Measurements from ENCODE around the gene IL1RAPL2. TPM values are rescaled to one million over a fixed set of nuclear protein-coding genes. Genes with fewer than 3 reads are reported as not detected.

The IL1RAPL2 gene
- total RNA-seq, 1 experiment from 2014 or later = not detected

DNA sequence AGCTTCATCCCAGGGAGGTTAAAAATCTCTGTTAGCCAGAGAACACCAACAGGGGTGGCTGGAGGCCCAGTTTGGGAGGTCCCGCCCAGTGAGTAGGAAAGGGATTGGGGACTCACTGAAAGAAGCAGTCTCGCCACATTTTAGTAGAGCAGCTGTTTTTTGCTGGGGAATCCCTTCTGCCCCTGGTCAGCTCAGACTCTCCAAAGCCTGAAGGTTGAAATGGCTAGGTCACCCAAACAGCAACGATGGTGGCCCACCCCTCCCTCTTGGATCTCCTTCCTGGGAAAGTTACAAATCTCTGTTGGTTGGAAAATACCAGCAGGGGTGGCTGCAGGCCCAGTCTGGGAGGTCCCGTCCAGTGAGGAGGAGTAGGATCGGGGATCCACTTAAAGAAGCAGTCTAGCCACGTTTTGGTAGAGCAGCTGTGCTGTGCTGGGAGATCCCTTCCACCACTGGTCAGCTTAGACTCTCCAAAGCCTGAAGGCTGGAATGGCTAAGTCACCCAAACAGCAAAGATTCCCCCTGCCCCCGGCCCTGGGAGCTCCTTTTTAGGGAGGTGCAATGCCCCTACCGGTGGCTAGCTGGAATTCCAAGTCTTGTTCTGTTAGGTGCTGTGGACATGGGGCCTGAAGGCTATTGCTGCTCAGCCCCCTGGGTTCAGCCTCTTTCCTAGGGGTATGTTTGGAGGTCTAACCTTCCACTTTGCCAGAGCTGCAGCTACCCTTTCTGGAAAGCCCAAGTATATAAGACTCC lies 694.5 kb downstream of the IL1RAPL2 start:
- POLR2A ChIA-PET = no interaction called here
- H3K27me3 ChIP-seq (ENCODE audit: control insufficient read depth, insufficient read depth, low read length) = no peaks in the 10 kb centered on the region
- TF ChIP-seq SIN3A (IDR thresholded peaks at IDR 0.05; ENCODE audit: borderline replicate concordance, insufficient read depth, low read depth, low read length) = no peak
- no peak for TF ChIP-seq REST (IDR thresholded peaks at IDR 0.05; ENCODE audit: insufficient read depth in 1 of 2, low read depth in 2 of 2, low read length in 1 of 2)
- no peak for TF ChIP-seq POLR2AphosphoS5 (IDR thresholded peaks at IDR 0.05; ENCODE audit: low read depth, low read length)
- TF ChIP-seq TCF7L2 (IDR thresholded peaks at IDR 0.05; ENCODE audit: low read depth, low read length) = no peak
- TF ChIP-seq CTCF (IDR thresholded peaks at IDR 0.05) = no peak
- intact Hi-C loops (cut with micrococcal nuclease; ENCODE audit: unreplicated experiment) (no loop called here), in situ Hi-C loops (cut with HindIII; ENCODE audit: low pct_unique_long_range_greater_than_20kb, low sequenced_read_pairs) (no loop called here)
- DNase-seq (ENCODE audit: low read depth, low spot score) (no peak), ATAC-seq (no peak)
- no peak overlapping the region for H3K4me3 ChIP-seq (ENCODE audit: low read depth in 2 of 2, low read length in 2 of 2)
- no TSS peak for BruUV-seq (replicated peaks)
- no peaks in the 10 kb centered on the region for H3K9me3 ChIP-seq (ENCODE audit: control insufficient read depth, insufficient read depth, low read depth, low read length)
- CTCF ChIA-PET = no interaction called here
- H3K27ac ChIP-seq (ENCODE audit: low read length) = no peak overlapping the region
- no peaks in the 10 kb centered on the region for H3K4me1 ChIP-seq (ENCODE audit: control insufficient read depth, insufficient read depth, low read length)
- H3K36me3 ChIP-seq (ENCODE audit: control insufficient read depth, insufficient read depth, low read length) = no peaks in the 10 kb centered on the region

GRCh38 chrX:105263171-105263570 lies 697.2 kb downstream of the IL1RAPL2 start:
- H3K4me3 ChIP-seq (ENCODE audit: low read depth in 2 of 2, low read length in 2 of 2) = no peak overlapping the region
- no peak overlapping the region for H3K27ac ChIP-seq (ENCODE audit: low read length)
- BruUV-seq (replicated peaks) = no TSS peak
- no peaks in the 10 kb centered on the region for H3K4me1 ChIP-seq (ENCODE audit: control insufficient read depth, insufficient read depth, low read length)
- ChIA-PET CTCF (no interaction called here), POLR2A (no interaction called here)
- intact Hi-C loops (cut with micrococcal nuclease; ENCODE audit: unreplicated experiment) (no loop called here), in situ Hi-C loops (cut with HindIII; ENCODE audit: low pct_unique_long_range_greater_than_20kb, low sequenced_read_pairs) (no loop called here)
- no peaks in the 10 kb centered on the region for H3K9me3 ChIP-seq (ENCODE audit: control insufficient read depth, insufficient read depth, low read depth, low read length)
- no peak for ATAC-seq
- H3K36me3 ChIP-seq (ENCODE audit: control insufficient read depth, insufficient read depth, low read length) = no peaks in the 10 kb centered on the region
- DNase-seq (ENCODE audit: low read depth, low spot score) = no peak
- TF ChIP-seq SIN3A (IDR thresholded peaks at IDR 0.05; ENCODE audit: borderline replicate concordance, insufficient read depth, low read depth, low read length) = no peak
- no peak for TF ChIP-seq CTCF (IDR thresholded peaks at IDR 0.05)
- TF ChIP-seq REST (IDR thresholded peaks at IDR 0.05; ENCODE audit: insufficient read depth in 1 of 2, low read depth in 2 of 2, low read length in 1 of 2) = no peak
- TF ChIP-seq TCF7L2 (IDR thresholded peaks at IDR 0.05; ENCODE audit: low read depth, low read length) = no peak
- no peak for TF ChIP-seq POLR2AphosphoS5 (IDR thresholded peaks at IDR 0.05; ENCODE audit: low read depth, low read length)
- no peaks in the 10 kb centered on the region for H3K27me3 ChIP-seq (ENCODE audit: control insufficient read depth, insufficient read depth, low read length)
